ENCODE results near the gene EEF1AKMT3. TPM values are rescaled to one million over a fixed set of nuclear protein-coding genes. Genes with fewer than 3 reads are reported as not detected.

Gene EEF1AKMT3
- total and polyA plus RNA-seq, 2 of the 4 experiments (the other 2 are of a cell fraction) = 3.2 to 8.1 TPM

DNA sequence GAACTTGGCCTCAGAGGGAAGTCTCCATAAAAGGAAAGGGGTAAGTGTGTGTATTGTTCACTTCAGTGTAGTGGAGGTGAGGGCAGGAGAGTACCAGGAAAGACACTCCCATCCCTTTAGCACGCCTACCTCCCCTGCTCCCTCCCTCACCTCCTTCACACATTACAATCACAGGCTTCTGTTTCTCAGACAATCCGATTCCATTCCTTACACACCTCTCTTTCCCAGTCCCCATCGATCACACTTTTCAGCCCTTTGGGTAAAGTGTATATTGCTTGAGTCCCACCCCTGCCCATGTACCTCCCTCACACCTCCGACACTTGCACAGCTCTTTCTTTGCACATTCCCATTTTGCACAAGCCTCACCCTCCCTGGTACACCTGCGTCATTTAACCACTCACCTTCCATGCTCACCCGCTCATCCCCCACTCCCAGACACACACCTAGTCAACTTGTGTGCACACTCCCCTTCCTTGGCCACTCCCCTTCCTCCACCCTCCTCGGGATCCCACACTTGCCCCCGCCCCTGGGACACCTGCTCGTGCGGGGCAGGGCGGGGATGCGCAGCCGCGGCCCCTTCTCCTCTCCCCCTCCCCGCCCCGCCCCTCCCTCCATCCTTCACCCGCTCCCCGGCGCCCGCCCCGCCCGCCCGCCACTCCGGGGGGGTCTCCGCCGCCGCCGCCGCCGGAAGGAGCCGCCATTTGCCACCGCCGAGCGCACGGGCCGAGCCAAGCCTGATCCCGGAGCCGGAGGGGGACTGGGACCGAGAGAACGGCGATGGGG is 17.8 kb upstream of the EEF1AKMT3 start, which contains the start of gene MARCHF9:
MARCHF9 (plus strand) TSS at position 693 of the 783 bp plus-strand sequence. CDS start 426 bp downstream, outside the sequence.
- H3K9ac ChIP-seq (ENCODE audit: low read depth, low read length) = peak within 1 kb of the TSS; percentile 42
- dilution Hi-C loops (cut with HindIII; ENCODE audit: low sequenced_read_pairs, unreplicated experiment) (no loop called here), in situ Hi-C loops (cut with MboI; ENCODE audit: low sequenced_read_pairs) (no loop called here), intact Hi-C loops (cut with micrococcal nuclease) (no loop called here)
- no peak within 1 kb of the TSS for H2BK20ac ChIP-seq (ENCODE audit: low read depth, low read length)
- peak within 1 kb of the TSS; percentile 81 for H3K4me2 ChIP-seq (ENCODE audit: low read depth, low read length)
- no peak within 1 kb of the TSS for H2BK15ac ChIP-seq (ENCODE audit: low read depth, low read length)
- no peak within 1 kb of the TSS for H2BK120ac ChIP-seq (ENCODE audit: low read depth, low read length)
- ATAC-seq (ENCODE audit: low read depth) = peak; percentile 3; the same call in 1 of the 2 replicates
- H3K56ac ChIP-seq (ENCODE audit: extremely low read depth, insufficient read depth, low read length) = no peak within 1 kb of the TSS
- ChIA-PET POLR2A (ENCODE audit: unreplicated experiment) (no interaction called here), CTCF (no interaction called here)
- H3K18ac ChIP-seq (ENCODE audit: low read depth, low read length) = no peak within 1 kb of the TSS
- H3K27me3 ChIP-seq (ENCODE audit: control insufficient read depth, insufficient read depth, low read length) = peaks cover 10% of the 10 kb centered on the region
- peak within 1 kb of the TSS; percentile 87 for H2AFZ ChIP-seq (replicated peaks; ENCODE audit: low read length, poor library complexity)
- H3K4ac ChIP-seq (ENCODE audit: low read depth, low read length) = peak within 1 kb of the TSS; percentile 60; the same call in 1 of the 2 replicates
- BruUV-seq (replicated peaks) = no TSS peak
- peak within 1 kb of the TSS in 1 of 2 experiments; percentile 35; a peak in 1 of 4 replicates for H4K8ac ChIP-seq (ENCODE audit: low read depth in 2 of 2, low read length in 2 of 2)
- DNase-seq = no peak
- peak within 1 kb of the TSS; percentile 76 for H2AK9ac ChIP-seq (replicated peaks; ENCODE audit: low read depth, low read length, poor library complexity)
- H4K91ac ChIP-seq (ENCODE audit: insufficient read depth, low read depth, low read length) = no peak within 1 kb of the TSS; the same call in 1 of the 2 replicates
- H2AK5ac ChIP-seq (ENCODE audit: low read depth, low read length) = peak within 1 kb of the TSS; percentile 71; the same call in 1 of the 2 replicates
- WGBS, 2 experiments (ENCODE audit: extremely low coverage in 2 of 2, insufficient read length in 1 of 2) = 2% methylated on average over 4 of the region's 41 CpGs; no CpG with 5 or more reads in 1 of the 2 experiments
- H3K36me3 ChIP-seq (ENCODE audit: control insufficient read depth, insufficient read depth, low read length) = peaks cover 19% of the 10 kb centered on the region
- no peak within 1 kb of the TSS for H4K5ac ChIP-seq (ENCODE audit: low read depth, low read length)
- peaks cover 16 to 30% of the 10 kb centered on the region in 2 experiments; a peak in 3 of 4 replicates for H3K79me1 ChIP-seq (ENCODE audit: low read depth in 1 of 2, low read length in 2 of 2)
- no peaks in the 10 kb centered on the region for H3K9me3 ChIP-seq (ENCODE audit: control insufficient read depth, insufficient read depth, low read length)
- H3K23ac ChIP-seq (ENCODE audit: low read depth, low read length) = peak within 1 kb of the TSS; percentile 83
- 0 out of 2 replicates have a peak within 1 kb of the TSS, but pooled peaks have one; percentile 40 for H3K14ac ChIP-seq (replicated peaks; ENCODE audit: low read depth, low read length)
- peak within 1 kb of the TSS; percentile 59 for H3K4me3 ChIP-seq (ENCODE audit: insufficient read depth, low read depth, low read length)
- peaks cover 7% of the 10 kb centered on the region for H3K4me1 ChIP-seq (ENCODE audit: control insufficient read depth, insufficient read depth, low read length)
- peaks cover 15% of the 10 kb centered on the region for H3K9me1 ChIP-seq (ENCODE audit: insufficient read depth, low read length)
- no peak within 1 kb of the TSS; the same call in 1 of the 2 replicates for H3K27ac ChIP-seq (ENCODE audit: insufficient read depth, low read length)
- no peak for TF ChIP-seq CHD1 (IDR thresholded peaks at IDR 0.05; ENCODE audit: low read depth, low read length)
- TF ChIP-seq MAZ (IDR thresholded peaks at IDR 0.05; ENCODE audit: borderline replicate concordance, low read depth, low read length) = peak; percentile 42; the same call in 1 of the 2 replicates
- H2BK5ac ChIP-seq (ENCODE audit: low read depth, low read length, poor library complexity, severe bottlenecking) = no peak within 1 kb of the TSS
- H4K20me1 ChIP-seq (ENCODE audit: insufficient read depth, low read length) = peaks cover 7% of the 10 kb centered on the region; the same call in 1 of the 2 replicates
